Natural killer cell (primary cell): ENCODE data around the gene OLFM1. TPM values are rescaled to one million over a fixed set of nuclear protein-coding genes. Genes with fewer than 3 reads are reported as not detected.

Experiments used
- ATAC-seq, 3 donors: fragments of 150-1000 bp in 2 of 3; fragments of 200-7000 bp in 1 of 3; cut with Tn5 transposase; 1 replicate in 1 of 3; 2 replicates in 2 of 3; pipeline ENCODE4 v1.10.0; 2021; ENCODE audit warnings: mild to moderate bottlenecking in 2 of 3, moderate library complexity in 2 of 3
- DNase-seq, 2 donors: peaks; one replicate each; pipeline versions ENCODE4 v3.0.0 to v3.0.0-alpha.2; 2013 to 2021; ENCODE audit warnings: mixed read lengths in 1 of 2
- H3K27ac ChIP-seq: one replicate; pipeline ENCODE4 v1.5.1; 2013; ENCODE audit warnings: mild to moderate bottlenecking, low read length
- H3K27me3 ChIP-seq: one replicate; pipeline ENCODE4 v1.6.1; 2013; ENCODE audit warnings: low read length; ENCODE audit not compliant: control insufficient read depth, insufficient read depth
- H3K36me3 ChIP-seq: one replicate; pipeline ENCODE4 v1.6.1; 2013; ENCODE audit warnings: low read length; ENCODE audit not compliant: control insufficient read depth, insufficient read depth
- H3K4me1 ChIP-seq: one replicate; pipeline ENCODE4 v1.6.1; 2013; ENCODE audit warnings: low read length; ENCODE audit not compliant: control insufficient read depth, insufficient read depth
- H3K4me3 ChIP-seq: one replicate; pipeline ENCODE4 v1.5.1; 2013; ENCODE audit warnings: low read length
- H3K9me3 ChIP-seq: one replicate; pipeline ENCODE4 v1.6.1; 2013; ENCODE audit warnings: low read length; ENCODE audit not compliant: control insufficient read depth, insufficient read depth
- H3K27ac Mint-ChIP-seq, 2 donors: one replicate each; pipeline ENCODE4 v1.8.0; 2022; ENCODE audit warnings: mild to moderate bottlenecking in 2 of 2, mixed read lengths in 2 of 2, moderate library complexity in 1 of 2
- H3K27me3 Mint-ChIP-seq, 2 donors: one replicate each; pipeline ENCODE4 v1.8.0; 2022; ENCODE audit warnings: low read depth in 2 of 2, mixed read lengths in 2 of 2
- H3K36me3 Mint-ChIP-seq: one replicate; pipeline ENCODE4 v1.8.0; 2022; ENCODE audit warnings: mixed read lengths
- H3K4me1 Mint-ChIP-seq, 2 donors: one replicate each; pipeline ENCODE4 v1.8.0; 2022; ENCODE audit warnings: mixed read lengths in 2 of 2
- H3K4me3 Mint-ChIP-seq: one replicate; pipeline ENCODE4 v1.8.0; 2022; ENCODE audit warnings: mild to moderate bottlenecking, moderate library complexity, mixed read lengths
- H3K9me3 Mint-ChIP-seq, 2 donors: one replicate each; pipeline ENCODE4 v1.8.0; 2022; ENCODE audit warnings: mixed read lengths in 2 of 2
- WGBS: methylation state at CpG from one replicate; pipeline ENCODE4 v1.1.7; 2013; ENCODE audit warnings: missing lambda C conversion rate; ENCODE audit not compliant: insufficient coverage; 5-methylcytosine and 5-hydroxymethylcytosine counted together
- intact Hi-C: fragments of 100-400 bp; cut with micrococcal nuclease; formaldehyde crosslinking; loops from one replicate; pipeline ENCODE4 v1.14.2; 2022
- total RNA-seq, 4 donors: library from RNA; stranded (reverse); fragments of 120-200 nt in 1 of 4; gene quantifications; one replicate each; pipeline versions ENCODE4 v1.2.3 to v1.2.4, GENCODE V29; 2013 to 2022
- TF ChIP-seq, protein P1 (sequence below): fragments of 200-600 bp; IDR thresholded peaks from one replicate; pipeline ENCODE4 v1.8.0; 2022; ENCODE audit warnings: antibody characterized with exemption

OLFM1 gene
- total RNA-seq, 3 donors from 2014 or later (not counting 1 experiment from before 2014, with no cell fraction given): 0.18 TPM; not detected in 2

DNA sequence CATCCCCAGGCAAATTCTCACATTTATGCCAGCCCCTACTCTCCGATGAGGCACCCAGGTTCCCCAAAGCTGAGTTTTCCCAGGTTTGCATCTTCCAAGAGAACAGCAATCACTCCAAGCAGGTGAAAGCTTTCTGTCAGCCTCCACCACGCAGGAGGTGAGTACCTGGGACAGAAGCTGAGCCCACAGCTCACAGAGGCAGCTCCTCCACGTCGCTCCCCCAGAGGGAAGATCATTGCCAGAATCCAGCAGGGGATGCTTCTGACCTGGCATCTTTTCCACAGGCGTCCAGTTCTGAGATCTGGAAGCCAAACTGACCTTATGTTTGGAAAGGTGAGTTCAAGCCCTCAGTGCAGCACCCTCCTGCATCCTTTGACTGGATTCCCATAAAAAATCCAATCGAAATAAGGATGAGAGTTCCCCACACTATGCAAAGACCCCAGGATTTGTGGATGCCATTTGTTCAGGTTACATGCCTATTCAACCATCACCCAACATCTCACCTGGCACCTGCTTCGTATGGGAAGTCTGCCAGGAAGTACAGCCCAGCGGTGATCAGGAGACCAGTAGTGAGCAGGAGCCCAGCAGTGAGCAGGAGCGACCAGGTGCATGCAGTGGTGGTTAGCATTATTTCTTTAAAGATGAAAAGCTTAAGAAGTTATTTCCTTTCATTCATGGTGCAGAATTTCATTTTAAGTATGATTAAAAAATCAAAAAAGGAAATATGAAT is 47.4 kb upstream of the OLFM1 start:
- intact Hi-C loops: no loop called here
- H3K36me3 Mint-ChIP-seq: no peaks in the 10 kb centered on the region
- H3K27me3 Mint-ChIP-seq: peaks cover 0 to 12% of the 10 kb centered on the region in 2 donors

DNA sequence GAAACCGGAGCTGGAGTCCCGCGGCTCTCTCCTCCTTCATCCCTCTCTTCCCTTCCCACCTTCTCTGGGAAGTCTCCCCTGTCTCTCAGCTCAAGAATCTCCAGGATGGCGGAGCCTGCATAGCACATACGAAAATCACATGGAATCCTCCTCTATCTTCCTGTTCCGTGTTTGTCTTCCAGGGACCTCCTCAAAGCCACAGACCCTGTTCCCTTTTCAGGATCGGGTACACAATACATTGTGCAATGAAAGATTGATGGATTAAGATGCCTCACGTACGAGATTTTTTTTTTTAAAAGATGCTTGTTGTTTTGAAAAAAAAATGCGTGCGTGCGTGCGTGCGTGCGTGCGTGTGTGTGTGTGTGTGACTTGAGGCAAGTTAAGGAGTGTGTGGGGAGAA is 46.6 kb upstream of the OLFM1 start:
- DNase-seq (no peak), ATAC-seq (no peak)
- Mint-ChIP-seq H3K9me3 (no peaks in the 10 kb centered on the region), H3K27me3 (peaks cover 0 to 17% of the 10 kb centered on the region in 2 donors), H3K36me3 (no peaks in the 10 kb centered on the region), H3K27ac (no peak overlapping the region), H3K4me1 (no peaks in the 10 kb centered on the region), H3K4me3 (no peak overlapping the region)
- H3K27ac ChIP-seq: no peak overlapping the region
- TF ChIP-seq, protein P1, sequence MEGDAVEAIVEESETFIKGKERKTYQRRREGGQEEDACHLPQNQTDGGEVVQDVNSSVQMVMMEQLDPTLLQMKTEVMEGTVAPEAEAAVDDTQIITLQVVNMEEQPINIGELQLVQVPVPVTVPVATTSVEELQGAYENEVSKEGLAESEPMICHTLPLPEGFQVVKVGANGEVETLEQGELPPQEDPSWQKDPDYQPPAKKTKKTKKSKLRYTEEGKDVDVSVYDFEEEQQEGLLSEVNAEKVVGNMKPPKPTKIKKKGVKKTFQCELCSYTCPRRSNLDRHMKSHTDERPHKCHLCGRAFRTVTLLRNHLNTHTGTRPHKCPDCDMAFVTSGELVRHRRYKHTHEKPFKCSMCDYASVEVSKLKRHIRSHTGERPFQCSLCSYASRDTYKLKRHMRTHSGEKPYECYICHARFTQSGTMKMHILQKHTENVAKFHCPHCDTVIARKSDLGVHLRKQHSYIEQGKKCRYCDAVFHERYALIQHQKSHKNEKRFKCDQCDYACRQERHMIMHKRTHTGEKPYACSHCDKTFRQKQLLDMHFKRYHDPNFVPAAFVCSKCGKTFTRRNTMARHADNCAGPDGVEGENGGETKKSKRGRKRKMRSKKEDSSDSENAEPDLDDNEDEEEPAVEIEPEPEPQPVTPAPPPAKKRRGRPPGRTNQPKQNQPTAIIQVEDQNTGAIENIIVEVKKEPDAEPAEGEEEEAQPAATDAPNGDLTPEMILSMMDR: no peak
- intact Hi-C loops: no loop called here
- no peaks in the 10 kb centered on the region for H3K36me3 ChIP-seq
- H3K27me3 ChIP-seq: no peaks in the 10 kb centered on the region
- H3K4me3 ChIP-seq: no peak overlapping the region
- H3K4me1 ChIP-seq: no peaks in the 10 kb centered on the region
- H3K9me3 ChIP-seq: no peaks in the 10 kb centered on the region
- 72% methylated on average over 16 of the region's 16 CpGs for WGBS

More for the DNA sequence above, 47.4 kb upstream of the OLFM1 start:
- Mint-ChIP-seq H3K4me1 (no peaks in the 10 kb centered on the region), H3K4me3 (no peak overlapping the region), H3K27ac (no peak overlapping the region), H3K9me3 (no peaks in the 10 kb centered on the region)
- Histone ChIP-seq H3K27ac (no peak overlapping the region), H3K4me1 (no peaks in the 10 kb centered on the region), H3K9me3 (no peaks in the 10 kb centered on the region), H3K27me3 (no peaks in the 10 kb centered on the region), H3K4me3 (no peak overlapping the region), H3K36me3 (no peaks in the 10 kb centered on the region)
- whole genome bisulfite sequencing: 71% methylated on average over 9 of the region's 9 CpGs
- DNase-seq (no peak), ATAC-seq (no peak)
- TF ChIP-seq, protein P1: no peak

DNA sequence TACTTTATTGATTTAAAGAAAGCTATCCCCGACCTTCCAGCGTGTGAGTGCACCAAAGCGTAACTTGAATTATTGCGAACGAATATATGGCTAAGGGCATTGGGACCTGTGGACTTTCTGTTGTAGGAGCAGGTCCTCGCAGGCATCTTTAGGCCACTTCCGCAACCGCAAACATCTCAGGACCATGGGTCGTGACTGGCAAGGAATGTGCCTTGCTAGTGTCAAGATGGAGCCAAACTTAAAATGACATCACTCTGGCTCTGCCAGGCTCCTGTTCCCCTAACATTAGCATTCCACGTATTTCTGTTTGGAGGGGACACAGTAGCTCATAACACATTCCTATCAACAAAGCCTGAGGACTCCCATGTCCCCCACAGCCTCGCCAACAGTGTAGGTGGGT is 44.1 kb upstream of the OLFM1 start:
- H3K4me3 ChIP-seq: no peak overlapping the region
- no peaks in the 10 kb centered on the region for H3K27me3 ChIP-seq
- Mint-ChIP-seq H3K9me3 (no peaks in the 10 kb centered on the region), H3K4me1 (no peaks in the 10 kb centered on the region), H3K4me3 (no peak overlapping the region), H3K27ac (no peak overlapping the region), H3K36me3 (no peaks in the 10 kb centered on the region), H3K27me3 (peaks cover 0 to 17% of the 10 kb centered on the region in 2 donors)
- ATAC-seq (no peak), DNase-seq (no peak)
- H3K4me1 ChIP-seq: no peaks in the 10 kb centered on the region
- H3K9me3 ChIP-seq: no peaks in the 10 kb centered on the region
- no peaks in the 10 kb centered on the region for H3K36me3 ChIP-seq
- intact Hi-C loops: no loop called here
- H3K27ac ChIP-seq: no peak overlapping the region
- TF ChIP-seq, protein P1: no peak
- 97% methylated on average over 10 of the region's 11 CpGs for WGBS
